Superior temporal gyrus (tissue), 1 donor: Measurements from ENCODE around the gene MPP2.
"Not testable (repeated sequence)": the region's sequence is repeated elsewhere in the genome, so short reads cannot be mapped to it uniquely, and the experiment has no call there.

Experiments used
- DNase-seq: peaks from one replicate; pipeline ENCODE4 v3.0.0-alpha.2; 2016; ENCODE audit errors: extremely low spot score

MPP2 gene, protein sequence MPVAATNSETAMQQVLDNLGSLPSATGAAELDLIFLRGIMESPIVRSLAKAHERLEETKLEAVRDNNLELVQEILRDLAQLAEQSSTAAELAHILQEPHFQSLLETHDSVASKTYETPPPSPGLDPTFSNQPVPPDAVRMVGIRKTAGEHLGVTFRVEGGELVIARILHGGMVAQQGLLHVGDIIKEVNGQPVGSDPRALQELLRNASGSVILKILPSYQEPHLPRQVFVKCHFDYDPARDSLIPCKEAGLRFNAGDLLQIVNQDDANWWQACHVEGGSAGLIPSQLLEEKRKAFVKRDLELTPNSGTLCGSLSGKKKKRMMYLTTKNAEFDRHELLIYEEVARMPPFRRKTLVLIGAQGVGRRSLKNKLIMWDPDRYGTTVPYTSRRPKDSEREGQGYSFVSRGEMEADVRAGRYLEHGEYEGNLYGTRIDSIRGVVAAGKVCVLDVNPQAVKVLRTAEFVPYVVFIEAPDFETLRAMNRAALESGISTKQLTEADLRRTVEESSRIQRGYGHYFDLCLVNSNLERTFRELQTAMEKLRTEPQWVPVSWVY

DNA sequence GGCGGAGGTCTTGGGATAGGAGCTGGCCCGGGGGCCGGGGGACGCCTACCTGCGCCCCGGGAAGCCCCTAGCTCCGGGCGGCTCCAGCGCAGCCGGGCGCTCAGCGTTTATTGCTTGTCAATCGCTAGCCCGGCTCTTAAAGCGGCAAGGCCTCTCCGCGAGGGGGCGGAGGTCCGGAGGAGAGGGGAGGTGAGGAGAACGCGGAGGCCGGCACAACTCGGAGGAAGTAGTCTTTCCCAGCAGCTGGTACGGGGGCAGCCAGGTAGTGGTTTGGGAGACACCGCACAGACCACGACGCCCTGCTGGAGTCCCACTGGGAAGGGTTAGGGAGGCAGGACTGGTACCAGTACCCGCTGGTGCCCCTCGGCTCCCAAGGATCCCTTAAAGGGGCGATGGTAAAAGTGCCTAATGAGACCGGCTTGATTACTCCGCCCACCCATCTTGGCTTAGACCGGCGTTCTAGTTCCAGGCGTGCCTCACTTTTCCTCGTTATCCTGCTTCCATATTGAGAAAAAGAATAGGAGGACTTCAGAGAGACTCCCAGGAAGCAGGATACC, at the start of gene MPP2:
TSS of gene MPP2 (minus strand) at position 112 of the 557 bp plus-strand sequence. CDS start 3,076 bp downstream, outside the sequence.
- DNase-seq = peak; percentile 91

DNA sequence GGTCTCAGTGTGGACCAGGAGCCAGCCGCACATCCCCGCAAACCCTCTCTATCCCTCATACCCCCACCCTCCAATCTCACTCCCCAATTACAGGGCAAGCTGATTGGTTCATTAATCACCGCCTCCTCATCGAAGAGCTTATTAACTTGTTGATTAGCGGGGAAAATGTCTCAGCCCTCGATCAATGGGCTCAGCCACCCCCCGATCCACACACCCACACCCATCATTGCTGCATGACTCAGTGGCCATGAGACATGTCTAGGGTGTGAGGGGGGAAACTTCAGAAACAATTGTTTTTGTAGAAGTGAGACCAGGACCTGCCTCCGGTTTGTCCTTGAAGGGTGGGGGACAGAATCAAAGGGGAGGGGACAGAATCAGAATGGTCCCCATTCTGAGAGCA, 48.9 kb upstream of the MPP2 start:
- DNase-seq = no peak

DNA sequence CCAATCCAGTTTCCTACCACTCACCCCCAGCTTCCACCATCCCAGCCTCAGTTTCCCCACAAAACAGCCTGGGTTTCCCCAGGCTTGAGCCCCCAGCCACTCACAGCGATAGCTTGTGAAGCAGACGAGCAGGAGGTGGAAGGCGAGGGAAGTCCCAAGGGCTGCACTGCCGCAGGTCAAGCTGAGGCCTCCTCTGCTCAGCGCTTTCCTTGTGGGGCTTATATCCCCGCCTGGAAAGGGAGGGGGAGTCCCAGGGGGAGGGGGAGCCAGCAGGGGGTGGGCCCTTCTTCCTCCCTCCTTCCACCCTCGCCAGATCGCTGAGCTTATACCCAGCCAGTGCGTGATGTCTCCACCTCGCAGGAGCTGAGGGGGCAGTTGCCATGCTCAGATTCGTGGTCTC, 46.4 kb upstream of the MPP2 start, which contains the start of gene PYY:
TSS of gene PYY (minus strand) at position 195 of the 400 bp plus-strand sequence. CDS start 457 bp downstream, outside the sequence.
- DNase-seq = no peak

DNA sequence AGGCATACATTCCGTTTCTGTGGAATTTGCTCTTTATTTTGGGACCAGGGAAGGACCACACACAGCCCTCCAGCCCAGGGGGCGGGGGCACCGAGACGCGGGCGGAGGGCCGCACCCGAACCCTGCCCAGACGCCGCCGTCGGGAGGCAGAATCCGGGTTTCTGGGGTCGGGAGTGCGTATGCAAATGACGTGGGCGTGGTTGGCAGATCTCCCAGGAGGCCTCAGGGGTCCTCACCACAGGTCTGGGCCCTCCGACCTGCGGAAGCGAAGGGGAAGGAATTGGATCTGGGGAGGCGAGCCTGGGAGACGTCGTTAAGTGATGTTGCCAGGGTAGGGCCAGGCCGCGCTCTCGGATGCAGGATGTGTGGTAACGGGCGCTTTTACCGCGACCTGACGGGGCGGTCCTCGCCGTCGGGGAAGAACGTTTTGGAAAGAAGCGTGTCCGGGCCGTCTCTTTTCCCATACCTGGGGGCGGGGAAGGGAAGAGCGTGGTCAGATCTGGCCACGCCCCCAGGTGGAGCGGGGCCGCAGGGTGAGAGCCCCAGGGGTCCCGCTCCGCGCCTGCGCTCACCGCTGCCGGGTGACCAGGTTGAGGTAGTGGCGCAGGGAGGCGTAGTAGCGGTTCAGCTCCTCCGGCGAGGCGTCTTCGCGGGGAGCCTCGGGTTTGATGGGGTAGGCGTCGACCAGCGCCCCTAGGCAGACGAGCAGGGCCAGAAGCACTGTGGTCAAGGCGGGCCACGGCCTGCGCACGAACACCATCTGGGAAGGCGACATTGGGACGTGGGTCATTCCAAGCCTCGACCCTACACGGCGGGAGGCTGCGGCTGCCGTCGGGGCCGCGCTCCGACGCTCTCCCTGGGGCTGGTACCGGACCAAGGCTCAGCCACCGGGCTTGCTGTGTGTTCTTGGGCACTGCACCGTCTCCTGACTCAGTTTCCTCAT, 45.7 kb upstream of the MPP2 start:
- DNase-seq = no peak

DNA sequence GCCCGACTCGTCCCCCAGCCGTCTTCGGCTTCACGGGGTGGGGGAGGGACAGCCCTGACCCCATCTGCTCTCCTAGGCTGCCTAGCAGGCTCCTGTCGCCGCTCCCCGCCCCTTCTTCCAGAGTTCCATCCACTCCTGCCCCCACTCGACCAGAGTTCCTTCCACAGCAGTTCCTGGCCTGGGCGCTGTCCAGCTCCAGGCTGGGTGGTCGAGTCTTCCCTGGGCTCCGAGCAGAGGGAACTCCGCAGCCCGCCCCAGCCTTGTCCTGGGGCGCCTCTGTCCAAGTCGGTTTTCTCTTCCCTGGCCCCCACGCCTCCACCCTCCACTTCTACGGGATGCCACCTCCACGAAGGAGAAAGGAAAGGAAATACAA, 45.0 kb upstream of the MPP2 start:
- DNase-seq = no peak

DNA sequence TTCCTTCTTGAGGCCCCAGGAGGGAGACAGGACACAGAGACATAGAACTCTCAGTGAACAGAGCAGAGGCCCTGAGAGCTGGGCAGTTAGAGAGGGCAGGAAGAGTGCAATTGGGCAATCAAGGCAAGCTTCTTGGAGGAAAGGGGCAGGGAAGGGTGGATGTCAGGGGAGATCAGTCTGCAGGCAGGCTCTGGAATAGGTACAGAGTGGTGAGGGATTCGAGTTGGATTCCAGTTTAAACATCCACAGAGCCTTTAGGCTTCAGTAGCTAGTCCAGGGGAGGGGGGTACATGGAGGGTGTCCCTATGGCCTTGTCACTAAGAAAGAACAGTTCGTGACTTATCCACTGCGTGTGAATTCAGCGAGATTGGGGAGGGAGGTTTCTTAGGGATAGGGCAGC, 44.4 kb upstream of the MPP2 start:
- no peak for DNase-seq

DNA sequence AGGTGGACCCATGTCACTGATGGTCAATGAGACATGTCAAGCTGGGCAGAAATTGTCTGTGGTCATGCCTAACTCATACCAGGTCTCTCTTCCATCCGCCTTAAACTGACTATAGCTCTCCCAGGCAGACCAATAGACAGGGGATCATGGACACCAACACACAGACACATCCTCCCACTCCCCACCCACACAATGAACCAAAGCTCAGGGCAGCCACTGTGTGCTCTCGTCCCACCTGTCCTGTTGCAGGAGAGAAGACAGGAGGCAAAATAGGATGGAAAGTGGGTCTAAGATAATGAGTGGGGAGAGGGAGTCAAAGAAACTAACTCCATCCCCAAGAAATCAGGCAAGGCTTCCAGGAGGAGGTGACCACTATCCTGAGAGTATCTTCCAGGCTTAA, 43.2 kb upstream of the MPP2 start:
- DNase-seq = no peak

DNA sequence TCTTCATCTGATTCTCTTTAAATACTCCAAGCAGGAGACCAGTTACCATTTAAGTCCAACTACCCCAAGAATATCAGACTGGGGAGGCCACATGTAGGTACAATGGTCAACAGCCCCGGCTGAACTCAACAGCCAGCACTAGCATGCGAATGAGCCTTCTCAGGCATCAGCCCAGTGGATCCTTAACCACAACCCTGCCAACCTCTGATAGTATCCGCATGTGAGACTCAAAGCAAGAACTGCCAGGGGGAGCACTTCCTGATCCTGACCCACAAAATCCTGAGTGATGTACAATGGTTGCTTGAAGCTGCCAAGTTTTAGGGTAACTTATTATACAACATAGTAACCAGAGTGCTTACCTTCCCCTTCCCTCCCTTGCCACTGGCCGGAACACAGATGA, 42.4 kb upstream of the MPP2 start:
- DNase-seq = no peak

DNA sequence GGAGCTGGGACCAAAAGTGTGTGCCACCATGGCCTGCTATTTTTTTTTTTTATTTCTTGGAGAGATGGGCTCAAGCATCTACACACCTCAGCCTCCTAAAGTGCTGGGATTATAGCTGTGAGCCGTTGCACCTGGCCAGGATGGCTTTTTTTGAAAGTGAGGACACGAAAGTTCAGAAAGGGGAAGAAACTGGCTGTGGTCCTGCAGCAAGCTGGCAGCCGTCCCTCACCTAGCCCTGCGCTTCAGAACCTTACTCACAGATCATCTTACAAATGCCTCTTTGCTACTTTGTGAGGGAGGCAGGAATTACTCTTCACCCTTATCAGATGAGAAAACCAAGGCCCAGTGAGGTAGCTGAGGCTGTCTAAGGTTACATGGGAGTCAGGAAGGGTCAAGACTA, 39.4 kb upstream of the MPP2 start:
- DNase-seq = no peak

DNA sequence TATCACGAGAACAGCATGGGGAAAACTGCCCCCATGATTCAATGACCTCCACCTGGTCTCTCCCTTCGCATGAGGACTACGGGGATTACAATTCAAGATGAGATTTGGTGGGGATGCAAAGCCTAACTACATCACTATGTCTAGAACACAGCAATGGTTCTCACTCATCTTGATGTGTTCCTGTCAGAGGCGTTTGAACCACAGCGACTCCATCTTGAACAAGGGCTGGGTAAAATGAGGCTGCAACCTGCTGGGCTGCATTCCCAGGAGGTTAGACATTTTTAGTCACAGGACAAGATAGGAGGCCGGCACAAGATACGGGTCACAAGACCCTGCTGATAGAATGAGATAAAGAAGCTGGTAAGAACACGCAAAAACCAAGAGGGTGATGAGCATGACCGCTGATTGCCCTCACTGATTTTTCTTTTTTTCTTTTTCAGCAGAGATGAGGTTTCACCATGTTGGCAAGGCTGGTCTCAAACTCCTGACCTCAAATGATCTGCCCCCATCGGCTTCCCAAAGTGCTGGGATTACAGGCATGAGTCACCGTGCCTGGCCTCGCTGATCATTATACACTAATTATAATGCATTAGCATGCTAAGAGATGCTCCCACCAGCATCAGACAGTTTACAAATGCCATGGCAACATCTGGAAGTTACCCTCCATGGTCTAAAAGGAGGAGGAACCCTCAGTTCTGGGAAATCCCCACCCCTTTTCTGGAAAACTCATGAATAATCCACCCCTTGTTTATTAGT, 37.9 kb upstream of the MPP2 start:
- DNase-seq = no peak

DNA sequence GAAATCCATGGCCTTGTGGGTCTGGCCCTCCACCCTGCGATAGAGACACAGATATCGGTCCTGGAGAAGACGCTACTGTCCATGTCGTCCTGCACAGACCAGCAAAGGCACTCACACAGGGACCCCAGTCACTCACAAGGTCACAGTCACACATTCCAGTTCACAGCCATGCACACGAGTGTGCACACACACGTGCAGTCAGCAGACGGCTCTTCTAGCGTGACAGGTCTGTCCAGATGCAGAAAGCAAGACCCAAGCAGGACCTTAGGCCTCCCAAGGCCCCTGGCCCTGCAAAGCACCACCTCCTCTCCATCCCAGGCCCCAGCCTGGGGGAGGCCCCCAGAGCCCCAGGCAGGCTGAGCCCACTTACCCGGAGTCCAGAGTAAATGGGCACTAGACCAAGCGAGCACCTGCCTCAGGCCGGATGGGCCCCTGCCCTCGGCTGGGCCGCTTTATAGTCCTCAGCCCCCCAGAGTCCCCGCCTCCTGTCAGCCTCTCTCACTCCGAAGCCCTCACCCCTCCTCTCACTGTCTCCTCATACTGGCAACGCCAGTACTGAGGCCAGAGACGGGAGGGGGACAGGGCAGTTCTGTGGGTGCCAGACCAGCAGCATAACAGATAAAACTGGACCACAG, 34.8 kb upstream of the MPP2 start, which contains the start of gene PPY:
TSS of gene PPY (minus strand) at position 426 of the 635 bp plus-strand sequence. CDS start 822 bp downstream, outside the sequence.
- DNase-seq = no peak

DNA sequence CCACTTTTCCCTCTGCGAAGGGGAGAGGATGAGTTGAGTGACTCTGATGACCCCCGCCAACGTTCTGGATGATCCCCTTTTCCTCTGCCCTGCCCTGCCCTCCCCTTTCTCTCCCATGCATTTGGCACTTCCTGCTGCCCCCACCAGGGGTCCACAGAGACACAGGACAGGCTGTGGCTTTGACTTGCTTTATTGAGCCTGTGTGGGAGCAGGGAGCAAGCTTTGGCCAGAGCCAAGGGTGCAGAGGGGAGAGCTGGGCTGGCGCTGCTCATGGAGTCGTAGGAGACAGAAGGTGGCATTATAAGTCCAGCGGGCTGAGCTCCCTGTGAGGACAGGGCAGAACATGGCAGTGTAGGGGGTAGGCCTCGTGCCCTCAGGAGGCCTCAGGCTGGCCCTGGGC, 33.3 kb upstream of the MPP2 start:
- DNase-seq = no peak

DNA sequence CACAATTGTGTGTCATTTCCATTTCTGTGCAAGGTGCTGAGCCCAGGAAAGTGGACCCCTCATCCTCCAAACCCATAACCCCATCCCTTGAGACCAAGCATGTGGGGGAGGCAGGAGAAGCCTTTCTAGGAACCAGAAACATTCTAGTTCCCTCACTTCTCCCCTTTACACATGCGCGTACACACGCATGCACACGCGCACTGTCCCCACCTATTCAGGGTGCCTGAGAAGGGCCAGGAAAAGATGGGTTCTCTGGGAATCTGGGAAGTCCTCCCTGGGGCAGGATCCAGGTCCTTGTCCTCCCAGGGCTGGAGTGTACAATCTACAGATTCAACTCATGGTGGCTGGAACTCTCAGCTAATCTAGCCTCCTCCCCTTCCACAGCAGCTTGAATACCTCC, 32.5 kb upstream of the MPP2 start:
- no peak for DNase-seq

DNA sequence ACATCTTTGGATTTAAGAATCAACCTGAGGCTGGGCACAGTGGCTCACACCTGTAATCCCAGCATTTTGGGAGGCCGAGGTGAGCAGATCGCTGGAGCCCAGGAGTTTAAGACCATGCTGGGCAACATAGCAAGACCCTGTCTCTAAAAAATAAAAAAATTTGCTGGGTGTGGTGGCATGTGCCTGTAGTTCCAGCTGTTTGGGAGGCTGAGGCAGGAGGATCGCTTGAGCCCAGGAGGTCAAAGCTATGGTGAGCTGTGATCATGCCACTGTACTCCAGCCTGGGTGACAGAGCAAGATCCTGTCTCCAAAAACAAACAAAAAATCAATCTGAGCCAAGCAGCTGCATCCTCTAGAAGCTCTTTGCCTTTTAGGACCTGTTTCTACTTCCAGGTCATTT, 32.1 kb upstream of the MPP2 start:
- not testable (repeated sequence) for DNase-seq

DNA sequence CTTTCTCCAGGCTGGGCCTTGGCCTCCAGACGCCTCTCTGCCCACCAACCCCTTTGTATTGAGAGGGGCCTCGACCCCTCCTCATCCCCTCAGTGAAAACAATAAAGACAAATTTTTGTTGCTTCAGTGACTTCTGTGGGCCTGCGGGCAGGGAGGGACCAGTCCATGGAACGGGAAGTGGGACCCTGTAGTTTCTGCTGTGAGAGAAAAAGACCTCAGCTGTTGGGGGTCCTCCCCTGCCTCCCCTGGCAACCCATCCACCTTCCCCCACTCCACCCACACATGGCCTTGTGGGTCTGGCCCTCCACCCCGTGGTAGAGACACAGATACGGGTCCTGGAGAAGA, 31.5 kb upstream of the MPP2 start:
- DNase-seq = no peak

DNA sequence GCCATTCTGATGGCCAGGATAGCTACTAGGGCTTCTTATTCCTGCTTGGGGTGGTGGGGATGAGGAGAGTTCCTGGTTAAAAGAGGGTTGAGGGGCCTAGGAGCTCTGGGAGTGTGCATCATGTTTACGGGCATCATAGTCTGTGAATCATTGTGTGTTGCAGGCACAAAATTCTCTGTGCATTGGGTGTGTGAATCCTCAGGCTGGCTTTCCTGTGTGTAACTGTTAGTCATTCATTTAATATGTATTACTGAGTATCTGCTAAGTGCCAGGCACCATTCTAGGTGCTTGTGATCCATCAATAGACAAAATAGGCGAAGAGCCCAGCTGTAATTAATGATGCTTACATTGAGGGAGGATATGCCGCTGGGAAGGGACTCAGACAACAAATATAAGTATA, 29.1 kb upstream of the MPP2 start:
- no peak for DNase-seq

DNA sequence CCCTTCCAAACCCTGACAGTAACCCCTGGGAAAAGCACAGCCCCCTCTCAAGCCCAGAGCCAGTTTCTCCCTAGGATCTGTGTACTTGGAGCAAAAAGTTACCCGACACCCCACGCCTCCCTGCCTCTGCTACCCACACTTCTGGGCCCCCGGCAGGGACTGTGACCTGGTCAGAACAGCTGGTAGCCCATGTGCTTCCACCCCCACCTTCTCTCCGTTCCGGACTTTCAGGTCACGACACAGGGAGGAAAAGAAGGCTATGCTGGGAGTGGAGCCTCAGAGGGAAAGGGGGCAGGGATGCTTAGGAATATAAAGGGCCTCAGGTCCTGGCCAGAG, 28.6 kb upstream of the MPP2 start:
- no peak for DNase-seq

DNA sequence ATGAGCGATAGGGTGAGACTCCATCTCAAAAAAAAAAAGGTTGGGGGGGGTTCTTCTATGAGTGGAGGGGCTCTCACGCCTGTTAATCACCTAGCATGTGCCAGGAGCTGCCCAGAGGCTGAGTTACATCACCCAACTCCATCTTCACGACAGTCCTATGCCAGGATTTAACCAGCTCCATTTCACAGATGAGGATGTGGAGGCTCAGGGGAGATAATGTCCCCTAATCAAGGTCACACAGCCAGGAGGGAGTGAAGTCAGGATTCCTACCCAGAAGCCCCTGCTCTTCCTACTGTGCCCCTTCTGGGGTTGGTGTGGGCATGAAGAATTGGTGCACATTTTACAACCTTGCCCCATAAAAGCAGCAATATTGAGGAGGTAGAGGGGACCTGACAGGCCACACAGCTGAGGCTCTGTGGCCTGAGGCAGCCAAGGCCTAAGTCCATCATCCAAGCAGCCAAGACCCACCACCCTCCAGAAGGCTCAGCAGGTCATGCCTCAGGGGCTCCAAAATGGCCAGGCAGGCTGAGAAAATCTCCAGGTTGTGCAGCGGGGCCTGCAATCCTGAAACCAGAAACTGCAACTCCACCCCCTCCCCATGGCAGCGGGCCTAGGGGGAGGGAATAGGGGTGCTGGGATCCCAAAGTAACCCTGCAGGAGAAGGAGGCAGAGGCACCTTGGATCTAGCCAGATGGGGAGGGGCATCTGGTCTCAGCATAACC, 28.0 kb upstream of the MPP2 start:
- no peak for DNase-seq

DNA sequence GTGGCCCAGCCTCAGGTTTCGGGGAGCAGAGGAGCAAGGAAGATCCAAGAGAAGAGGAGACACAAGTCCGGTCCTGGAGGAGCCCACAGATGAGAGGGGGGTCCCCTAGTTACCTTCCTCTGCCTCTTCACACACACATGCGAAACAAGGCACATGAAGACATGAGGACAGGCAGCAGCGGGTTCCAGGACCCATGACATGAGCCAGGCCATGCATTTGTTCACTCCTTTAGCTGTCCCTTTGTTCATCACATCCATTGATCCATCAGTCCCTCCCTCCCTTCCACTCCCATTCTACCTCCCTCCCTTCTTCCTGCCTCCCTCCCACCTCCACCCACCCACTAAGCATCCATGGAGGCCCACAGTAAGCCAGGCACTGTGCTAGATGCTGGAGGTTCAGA, 25.6 kb upstream of the MPP2 start:
- DNase-seq = no peak

DNA sequence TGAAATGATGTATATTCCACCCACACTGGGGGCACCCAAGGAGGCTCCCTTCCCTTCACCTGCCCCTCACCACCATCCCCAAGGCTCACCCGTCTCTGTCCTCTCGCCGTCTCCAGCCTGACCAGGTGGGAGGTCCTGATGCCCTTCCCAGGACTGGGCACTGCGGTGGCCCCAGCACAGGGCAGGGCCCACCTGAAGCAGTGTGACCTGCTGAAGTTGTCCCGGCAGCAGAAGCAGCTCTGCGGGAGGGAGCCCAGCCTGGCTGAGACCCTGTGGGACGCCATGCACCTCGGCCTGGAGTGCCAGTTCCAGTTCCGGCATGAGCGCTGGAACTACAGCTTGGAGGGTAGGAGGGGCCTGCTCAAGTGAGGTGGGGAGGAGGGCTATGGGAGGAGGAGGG, 25.0 kb upstream of the MPP2 start:
- DNase-seq = no peak
